GM19193 (cell line): ENCODE results near the gene TPI1.
A peak's percentile ranks its signal among the peaks of the same experiment; 100 is the strongest.

Experiments used
- POLR2A ChIP-seq: IDR thresholded peaks from 4 replicates; pipeline ENCODE4 v1.6.1; 2011; ENCODE audit not compliant: insufficient read depth, insufficient read length; ENCODE audit errors: extremely low read depth

Gene TPI1

DNA sequence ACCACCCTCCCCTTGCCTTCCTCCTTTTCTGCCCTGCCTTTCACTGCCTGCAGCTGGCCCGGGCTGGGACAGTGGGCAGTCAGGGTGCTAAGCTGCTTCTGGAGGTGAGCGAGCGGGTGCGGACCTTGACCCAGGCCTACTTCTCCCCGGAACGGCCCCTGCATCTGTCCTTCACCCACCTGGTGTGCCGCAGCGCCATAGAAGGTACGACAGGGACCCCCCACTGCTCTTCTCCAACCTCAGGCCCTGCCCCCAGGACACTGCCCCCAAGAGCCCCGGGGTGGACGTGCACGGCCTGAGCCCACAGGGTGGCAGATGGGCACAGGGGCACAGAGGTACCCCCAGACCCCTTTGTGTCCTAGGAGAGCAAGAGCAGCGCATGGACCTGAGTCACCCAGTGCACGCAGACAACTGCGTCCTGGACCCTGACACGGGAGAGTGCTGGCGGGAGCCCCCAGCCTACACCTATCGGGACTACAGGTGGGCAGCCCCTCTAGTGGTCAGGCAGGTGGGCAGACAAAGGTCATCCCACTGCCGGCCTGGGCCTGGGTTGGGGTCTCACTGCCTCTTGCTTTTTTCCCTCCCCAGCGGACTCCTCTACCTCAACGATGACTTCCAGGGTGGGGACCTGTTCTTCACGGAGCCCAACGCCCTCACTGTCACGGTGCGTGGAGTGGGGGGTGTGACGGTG is 29.8 kb upstream of the TPI1 start:
- no peak for TF ChIP-seq POLR2A

DNA sequence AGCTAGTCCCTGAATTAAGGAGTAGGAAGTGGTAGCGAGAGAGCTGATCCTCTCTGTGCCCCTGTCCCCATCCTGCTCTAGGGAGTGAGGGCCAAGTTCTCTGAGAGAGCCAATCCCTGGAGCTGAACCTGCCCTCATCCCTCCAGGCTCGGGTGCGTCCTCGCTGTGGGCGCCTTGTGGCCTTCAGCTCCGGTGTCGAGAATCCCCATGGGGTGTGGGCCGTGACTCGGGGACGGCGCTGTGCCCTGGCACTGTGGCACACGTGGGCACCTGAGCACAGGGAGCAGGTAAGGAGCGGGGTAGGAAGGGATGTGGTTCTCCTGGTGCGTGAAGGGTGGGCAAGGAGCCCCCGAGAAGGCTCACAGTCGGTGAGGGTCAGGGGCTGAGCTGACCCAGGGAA is 28.5 kb upstream of the TPI1 start:
- TF ChIP-seq POLR2A: no peak

GRCh38 chr12:6839482-6840201 is 27.7 kb upstream of the TPI1 start:
- TF ChIP-seq POLR2A: peak; percentile 56

DNA sequence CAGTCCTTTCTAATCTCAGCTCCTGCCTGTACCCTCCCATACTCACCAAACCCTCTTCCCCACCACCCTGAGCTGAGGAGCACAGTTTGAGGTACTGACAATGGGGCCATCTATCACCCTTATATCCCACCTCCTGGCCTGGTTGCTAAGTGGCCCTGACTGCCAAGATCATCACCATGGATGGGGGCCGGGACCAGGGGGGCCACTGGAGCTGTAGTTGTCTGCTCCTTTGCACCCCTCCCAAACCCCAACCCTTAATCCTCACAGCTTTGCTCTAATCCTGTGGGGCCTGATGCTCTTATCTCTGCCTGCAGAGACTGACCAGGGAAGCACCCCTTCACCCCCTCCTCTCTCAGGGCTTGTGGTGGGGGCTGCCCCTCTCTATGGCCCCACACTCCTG is 27.0 kb upstream of the TPI1 start:
- no peak for TF ChIP-seq POLR2A

DNA sequence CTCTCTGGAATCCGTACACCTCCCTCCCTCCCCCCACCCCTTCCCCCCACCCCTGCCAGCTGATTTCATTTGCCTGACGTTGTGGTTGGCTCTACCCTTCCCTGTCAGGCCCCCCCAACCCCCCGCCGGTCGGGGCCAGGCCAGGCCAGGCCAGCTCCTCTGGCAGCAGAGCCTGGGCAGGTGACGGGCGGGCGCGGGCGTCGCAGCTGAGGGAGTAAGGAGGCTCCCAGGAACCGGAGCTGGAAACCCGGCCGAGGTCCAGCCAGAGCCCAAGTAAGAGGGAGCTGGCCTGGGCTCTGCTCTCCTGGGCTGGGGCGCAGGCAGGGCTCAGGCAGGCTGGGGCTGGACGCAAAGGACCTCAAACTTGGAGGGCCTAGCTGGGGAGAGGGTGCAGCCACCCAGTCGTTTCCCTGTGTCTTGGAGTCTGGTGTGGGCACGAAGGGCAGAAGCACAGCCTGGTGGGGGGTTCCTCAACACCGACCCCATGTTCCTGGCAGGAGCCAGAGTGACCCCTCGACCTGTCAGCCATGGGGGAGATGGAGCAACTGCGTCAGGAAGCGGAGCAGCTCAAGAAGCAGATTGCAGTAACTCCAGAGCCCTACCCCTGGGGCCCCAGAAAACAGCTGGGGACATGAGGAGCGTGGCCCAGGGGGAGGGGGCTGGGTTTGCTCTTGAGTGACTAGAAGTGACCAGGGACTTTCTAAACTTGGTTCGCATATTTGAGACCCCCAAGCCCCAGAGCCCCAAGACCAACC is 26.4 kb upstream of the TPI1 start, which contains the start of gene GNB3:
Gene GNB3 (plus strand): TSS at position 165 of the 755 bp plus-strand sequence. CDS start 363 bp downstream, at position 528.
- no peak for TF ChIP-seq POLR2A

- TF ChIP-seq POLR2A: no peak
These were observed 25.3 kb upstream of the TPI1 start for GRCh38 chr12:6842075-6842474.

DNA sequence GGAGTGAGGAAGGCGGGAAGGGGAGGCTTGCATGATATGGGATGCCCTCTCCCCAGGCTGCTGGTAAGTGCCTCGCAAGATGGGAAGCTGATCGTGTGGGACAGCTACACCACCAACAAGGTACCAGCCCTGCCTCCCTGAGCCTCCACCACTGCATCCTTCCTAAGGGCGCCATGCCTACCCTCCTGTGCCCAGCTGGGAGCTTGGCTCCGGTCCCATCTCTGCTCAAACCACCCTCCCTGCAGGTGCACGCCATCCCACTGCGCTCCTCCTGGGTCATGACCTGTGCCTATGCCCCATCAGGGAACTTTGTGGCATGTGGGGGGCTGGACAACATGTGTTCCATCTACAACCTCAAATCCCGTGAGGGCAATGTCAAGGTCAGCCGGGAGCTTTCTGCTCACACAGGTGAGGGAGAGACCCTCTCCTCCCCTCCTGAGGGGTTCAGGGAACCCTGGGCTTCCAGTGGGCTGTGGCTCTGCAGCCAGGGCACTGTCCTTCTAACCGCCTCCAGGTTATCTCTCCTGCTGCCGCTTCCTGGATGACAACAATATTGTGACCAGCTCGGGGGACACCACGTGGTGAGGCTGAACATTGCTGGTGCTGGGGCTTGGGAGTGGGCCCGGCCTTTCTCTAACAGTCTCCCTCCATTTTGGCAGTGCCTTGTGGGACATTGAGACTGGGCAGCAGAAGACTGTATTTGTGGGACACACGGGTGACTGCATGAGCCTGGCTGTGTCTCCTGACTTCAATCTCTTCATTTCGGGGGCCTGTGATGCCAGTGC is 24.0 kb upstream of the TPI1 start:
- TF ChIP-seq POLR2A: no peak

- TF ChIP-seq POLR2A: no peak
These were observed 21.9 kb upstream of the TPI1 start for GRCh38 chr12:6845395-6845794.

- no peak for TF ChIP-seq POLR2A
These were observed 20.9 kb upstream of the TPI1 start for GRCh38 chr12:6846316-6846869.

GRCh38 chr12:6847676-6848075 is 19.7 kb upstream of the TPI1 start:
- TF ChIP-seq POLR2A: no peak

DNA sequence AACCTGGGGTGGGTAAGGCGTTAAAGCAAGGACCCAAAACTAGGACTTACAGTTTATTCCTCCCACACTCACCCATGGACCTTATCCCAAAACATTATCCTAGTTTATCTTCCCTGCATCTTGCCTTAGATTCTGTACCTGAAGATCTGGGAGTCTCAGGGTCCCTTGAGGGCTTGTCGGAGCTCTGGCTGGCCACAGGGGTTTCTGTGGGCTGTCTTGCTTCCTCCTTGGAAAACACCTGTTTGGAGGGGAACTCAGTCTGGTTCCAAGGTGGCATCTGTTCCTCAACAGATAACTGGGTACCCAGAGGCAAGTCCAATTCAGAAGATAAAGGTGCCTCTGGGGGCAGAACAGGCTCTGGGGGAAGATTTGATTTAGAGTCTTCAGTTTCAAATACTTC is 17.9 kb upstream of the TPI1 start:
- TF ChIP-seq POLR2A: no peak

DNA sequence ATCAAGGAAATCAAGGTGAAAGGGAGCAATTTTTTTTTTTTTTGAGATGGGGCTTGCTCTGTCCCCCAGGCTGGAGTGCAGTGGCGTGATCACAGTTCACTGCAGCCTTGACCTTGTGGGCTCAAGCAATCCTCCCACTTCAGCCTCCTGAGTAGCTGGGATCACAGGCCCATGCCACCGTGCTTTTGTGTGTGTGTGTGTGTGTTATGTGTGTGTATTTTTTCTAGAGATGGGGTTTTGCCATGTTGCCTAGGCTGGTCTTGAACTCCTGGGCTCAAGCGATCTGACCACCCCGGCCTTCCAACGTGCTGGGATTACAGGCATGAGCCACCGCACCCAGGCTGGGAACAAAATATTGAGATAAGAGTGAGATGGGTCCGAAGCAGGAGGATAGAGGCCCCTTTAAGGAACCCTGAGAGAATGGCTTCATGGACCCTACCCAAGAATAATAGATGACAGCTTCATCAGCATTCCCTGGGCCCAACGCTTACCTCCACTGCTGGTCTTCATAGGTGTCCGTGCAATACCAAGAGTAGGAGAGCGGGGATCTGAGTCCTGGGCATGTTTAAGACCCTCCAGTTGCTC is 17.3 kb upstream of the TPI1 start:
- no peak for TF ChIP-seq POLR2A

GRCh38 chr12:6850796-6851152 is 16.6 kb upstream of the TPI1 start:
- no peak for TF ChIP-seq POLR2A
